GM19239 (cell line): Measurements from ENCODE around the gene NFX1.
"Not testable (repeated sequence)": the region's sequence is repeated elsewhere in the genome, so short reads cannot be mapped to it uniquely, and the experiment has no call there.

Experiments used
- DNase-seq: peaks from one replicate; pipeline ENCODE4 v3.0.0; 2011; ENCODE audit warnings: low spot score; ENCODE audit not compliant: insufficient read length
- FAIRE-seq: peaks from 2 replicates; lab custom pipeline; 2011; peaks lifted over from hg19 to GRCh38; lab: Jason Lieb, UNC

NFX1 gene

DNA sequence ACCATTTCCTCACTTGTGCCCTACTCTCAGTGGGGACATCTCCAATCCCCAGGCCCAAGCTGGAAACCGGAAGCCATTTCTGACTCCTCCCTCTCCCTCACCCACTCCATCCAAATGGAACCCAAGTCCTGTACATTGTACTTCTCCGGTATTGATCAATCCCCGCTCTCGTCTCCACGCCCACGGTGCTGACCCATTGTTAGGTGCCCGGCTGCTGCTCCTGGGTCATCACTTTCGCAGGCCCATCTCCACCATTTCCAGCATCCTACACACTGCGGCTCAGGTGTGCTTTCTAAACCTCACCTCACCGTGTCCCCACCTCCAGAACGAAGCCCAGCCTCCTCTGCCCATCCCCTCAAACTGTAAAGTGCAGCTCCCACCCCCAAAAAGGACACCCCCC, 93.1 kb downstream of the NFX1 start:
- not testable (repeated sequence) for FAIRE-seq, DNase-seq

DNA sequence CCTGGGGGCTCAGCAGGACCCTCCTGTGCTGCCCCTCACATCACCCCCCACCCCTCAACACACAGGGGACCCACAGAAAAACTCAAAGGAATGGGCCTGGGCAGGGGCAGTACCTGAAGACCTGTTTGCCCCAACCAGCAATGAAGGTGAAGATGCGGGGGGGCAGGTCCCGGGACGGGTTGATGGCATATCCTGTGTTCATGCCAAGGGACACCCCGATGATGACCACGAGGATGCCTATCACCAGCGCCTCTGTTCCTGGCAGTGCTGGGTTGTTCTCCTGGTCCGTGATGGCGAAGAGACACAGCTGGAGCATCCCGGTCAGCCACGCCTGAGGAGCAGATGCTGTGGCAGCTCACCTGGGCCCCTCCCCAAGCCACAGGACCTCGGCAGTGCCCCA, 95.2 kb downstream of the NFX1 start:
- DNase-seq, FAIRE-seq: not testable (repeated sequence)

DNA sequence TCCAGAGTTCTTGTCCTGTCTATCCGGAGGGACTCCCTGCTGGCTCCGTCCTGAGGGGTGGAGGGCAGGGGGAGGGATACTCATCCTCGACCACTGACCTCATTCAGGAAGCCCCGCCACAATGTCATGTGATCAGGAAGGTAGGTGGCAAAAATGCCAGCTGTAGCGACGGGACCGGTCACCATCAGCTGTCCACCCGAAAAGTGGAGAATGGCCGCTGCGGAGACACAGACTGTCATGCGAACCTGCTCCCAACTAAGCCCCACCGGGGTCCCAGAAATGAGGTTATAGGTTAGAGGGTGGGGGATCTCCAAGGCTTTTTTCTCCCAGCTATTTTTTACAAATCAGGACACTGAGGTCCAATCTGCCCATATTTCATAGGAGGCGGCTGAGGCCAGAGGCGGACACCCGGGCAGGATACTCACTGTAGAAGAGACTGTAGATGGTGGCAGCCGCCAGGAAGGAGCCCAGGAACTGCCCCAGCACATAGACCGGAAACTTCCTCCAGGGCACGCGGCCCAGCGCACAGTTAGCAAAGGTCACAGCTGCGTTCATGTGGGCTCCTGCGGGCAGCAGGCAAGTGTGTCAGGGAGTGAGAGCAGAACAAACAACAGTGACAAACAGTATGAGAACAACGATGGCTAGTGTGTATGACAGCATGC, 95.8 kb downstream of the NFX1 start:
- not testable (repeated sequence) for FAIRE-seq

DNA sequence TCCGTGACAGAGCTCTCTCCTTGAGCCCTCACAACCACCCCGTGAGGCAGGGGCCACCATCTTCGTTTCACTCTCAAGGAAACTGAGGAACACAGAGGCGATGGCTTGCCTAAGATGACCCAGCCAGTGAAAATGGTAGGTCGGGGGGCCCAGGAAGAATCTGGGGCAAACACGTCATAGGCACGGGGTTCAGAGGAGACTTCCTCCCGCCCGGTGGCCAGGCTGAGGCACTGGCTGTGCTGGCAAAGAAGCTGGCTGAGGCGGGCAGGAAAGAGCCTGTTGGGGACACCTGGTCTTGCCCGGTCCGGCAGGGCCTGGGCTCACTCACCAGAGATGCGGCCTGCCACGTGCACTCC, 96.3 kb downstream of the NFX1 start:
- not testable (repeated sequence) for DNase-seq, FAIRE-seq

More for the DNA sequence above, 95.8 kb downstream of the NFX1 start:
- DNase-seq, result not testable (repeated sequence)

DNA sequence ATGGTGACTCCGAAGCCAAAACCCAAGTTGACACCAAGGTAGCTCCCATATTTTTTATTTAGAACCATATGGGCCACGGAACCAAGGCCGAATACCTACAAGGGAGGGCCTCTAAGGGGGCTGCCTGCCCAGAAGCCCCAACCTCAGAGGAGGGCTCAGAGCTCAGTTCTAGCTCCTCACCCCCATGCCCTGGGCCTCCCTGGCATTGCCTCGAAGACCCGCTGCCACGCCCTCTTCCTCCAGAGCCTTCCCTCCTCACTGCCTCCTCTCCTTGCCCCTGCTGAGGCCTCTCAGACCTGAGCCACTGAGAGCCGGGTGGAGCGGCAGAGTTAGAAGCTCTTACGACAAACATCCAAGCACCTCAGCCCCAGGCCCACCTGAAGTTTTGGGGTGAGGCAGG, 96.7 kb downstream of the NFX1 start:
- FAIRE-seq, DNase-seq: not testable (repeated sequence)

GRCh38 chr9:33388110-33388994, 98.0 kb downstream of the NFX1 start:
- FAIRE-seq (no peak), DNase-seq (no peak)

GRCh38 chr9:33391111-33391771, 100.9 kb downstream of the NFX1 start:
- not testable (repeated sequence) for FAIRE-seq, DNase-seq

- not testable (repeated sequence) for FAIRE-seq, DNase-seq
These were observed 102.3 kb downstream of the NFX1 start for GRCh38 chr9:33392591-33393021.

DNA sequence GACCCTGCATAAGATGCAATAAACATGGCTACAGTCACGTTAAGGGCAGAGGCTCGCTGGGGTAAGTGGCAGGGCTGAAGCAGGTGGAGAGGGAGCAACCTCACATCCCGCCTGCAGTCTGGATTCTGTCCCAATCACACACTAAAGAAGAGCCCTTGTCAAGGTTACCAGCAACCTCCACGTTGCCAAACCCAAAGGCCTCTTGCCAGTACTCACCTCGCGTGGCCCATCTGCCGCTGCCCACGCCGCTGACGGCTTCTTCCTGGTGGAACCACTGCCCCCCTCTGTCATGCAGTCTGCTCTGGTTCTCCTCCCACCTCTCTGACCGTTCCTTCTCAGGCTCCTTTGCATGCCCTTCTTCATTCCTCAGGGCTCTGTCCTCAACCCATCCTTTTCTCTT, 103.3 kb downstream of the NFX1 start:
- no peak for DNase-seq
- FAIRE-seq, result no peak

DNA sequence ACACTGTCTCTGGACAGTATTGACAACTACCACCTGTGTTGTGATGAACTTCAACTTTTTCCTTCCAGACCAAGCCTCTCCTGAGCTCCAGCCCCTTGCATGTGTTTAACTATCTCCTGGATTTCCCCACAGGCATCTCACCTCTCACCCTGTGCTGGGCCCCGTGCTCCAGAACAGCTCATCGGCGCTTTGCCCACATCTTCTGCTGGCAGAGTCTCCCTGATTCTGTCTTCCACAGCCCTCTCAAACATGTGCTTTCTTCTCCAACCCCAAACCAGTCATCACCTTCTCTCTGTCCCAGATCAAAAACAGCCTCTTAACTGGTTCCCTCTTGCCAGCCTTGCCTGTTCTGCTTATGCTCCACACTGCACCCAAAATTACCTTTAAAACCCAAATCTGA, 103.7 kb downstream of the NFX1 start:
- not testable (repeated sequence) for DNase-seq, FAIRE-seq

- not testable (repeated sequence) for FAIRE-seq, DNase-seq
These were observed 105.0 kb downstream of the NFX1 start for GRCh38 chr9:33395159-33395879.

GRCh38 chr9:33397801-33398200, 107.5 kb downstream of the NFX1 start:
- not testable (repeated sequence) for FAIRE-seq, DNase-seq

GRCh38 chr9:33399047-33399446, 108.7 kb downstream of the NFX1 start:
- DNase-seq, FAIRE-seq: not testable (repeated sequence)

- not testable (repeated sequence) for DNase-seq, FAIRE-seq
These were observed 111.5 kb downstream of the NFX1 start for GRCh38 chr9:33401809-33402208.

DNA sequence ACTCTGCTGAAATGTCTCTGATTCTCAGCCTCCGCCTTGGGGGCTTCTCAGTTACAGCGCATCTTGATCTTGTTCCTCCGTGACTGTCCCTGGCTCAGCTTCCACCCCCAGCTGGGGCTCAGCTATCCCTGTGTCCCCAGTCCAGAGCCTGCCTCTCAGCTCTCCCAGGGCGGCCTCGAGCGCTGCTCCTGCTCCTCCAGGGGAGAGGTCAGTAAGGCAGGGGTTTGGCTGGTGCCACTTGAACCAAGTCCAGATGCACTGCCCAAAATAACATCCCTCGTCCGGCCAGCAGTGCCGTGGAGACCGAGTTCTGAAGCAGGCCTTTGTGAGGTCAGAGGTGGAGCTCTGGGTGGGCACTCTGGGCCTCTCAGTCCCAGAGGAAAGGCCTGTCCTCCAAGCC, 112.1 kb downstream of the NFX1 start, which contains the start of gene AQP7:
Gene AQP7 (minus strand): TSS at position 198 of the 400 bp plus-strand sequence. CDS start 1,306 bp downstream, outside the sequence.
- FAIRE-seq, result not testable (repeated sequence)

DNA sequence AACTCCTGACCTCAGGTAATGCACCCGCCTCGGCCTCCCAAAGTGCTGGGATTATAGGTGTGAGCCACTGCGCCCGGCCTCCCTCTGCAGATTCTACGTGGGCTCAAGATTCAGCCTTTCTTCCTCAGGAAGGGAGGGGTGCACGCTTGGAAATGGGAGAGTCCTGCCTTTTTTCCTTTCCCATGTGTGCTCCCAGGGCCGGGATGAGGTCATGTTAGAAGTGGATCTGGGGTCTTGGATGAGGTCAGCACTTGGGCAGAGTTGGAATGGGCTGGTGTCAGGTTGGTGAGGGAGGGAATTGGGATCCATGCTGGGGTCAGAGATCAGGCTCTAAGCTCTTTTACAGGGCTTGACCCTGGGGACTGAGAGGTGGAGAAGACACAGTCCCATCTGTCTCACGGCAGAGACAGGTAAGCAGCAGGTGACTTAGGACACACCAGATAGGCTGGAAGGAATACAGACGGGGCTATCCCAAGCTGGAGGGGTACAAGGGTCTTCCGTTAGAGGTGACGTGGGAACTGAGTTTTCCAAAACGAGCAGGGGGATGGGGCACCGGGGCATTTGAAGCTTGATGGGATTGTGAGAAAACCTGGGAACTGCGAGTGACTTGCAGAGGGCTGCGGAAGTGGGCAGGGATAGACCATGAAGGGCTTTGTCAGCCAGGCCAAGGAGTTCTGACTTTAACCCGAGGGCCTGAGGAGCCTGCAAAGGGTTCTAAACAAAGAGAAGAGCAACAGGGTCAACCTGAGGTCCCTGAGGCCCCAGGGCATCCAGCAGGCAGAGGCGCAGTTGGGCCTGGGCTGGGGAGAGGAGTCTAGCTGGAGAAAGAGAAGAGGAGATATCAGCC, 113.8 kb downstream of the NFX1 start:
- DNase-seq (no peak), FAIRE-seq (no peak)

More for the DNA sequence above, 112.1 kb downstream of the NFX1 start, which contains the start of gene AQP7:
- DNase-seq, result not testable (repeated sequence)

DNA sequence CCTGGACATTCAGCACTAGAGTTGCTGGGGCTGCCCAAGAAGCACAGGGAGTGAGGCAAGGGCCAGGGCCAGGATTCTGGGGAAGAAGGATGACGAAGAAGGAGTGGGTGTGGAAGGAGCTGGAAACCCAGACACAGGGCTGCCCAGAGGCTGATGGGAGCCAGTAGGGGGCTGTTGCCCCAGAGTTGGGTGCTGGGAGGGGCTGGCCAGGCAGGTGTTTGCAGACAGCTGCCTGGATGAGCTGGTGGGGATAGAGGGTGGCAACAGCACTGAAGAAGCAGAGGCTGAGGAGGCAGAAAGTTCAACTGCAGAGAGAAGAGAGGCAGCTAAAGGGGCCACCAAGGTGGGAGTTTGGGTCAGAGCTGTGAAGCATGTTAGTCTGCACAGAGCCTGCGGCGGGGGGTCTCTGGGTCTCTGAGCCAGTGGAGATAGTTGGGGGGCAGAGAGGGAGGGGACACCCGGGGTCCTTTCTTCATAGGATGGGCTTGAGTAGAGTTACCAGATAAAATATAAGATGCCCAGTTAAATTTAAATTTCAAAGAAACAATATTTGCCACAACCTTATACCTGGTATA, 114.6 kb downstream of the NFX1 start:
- DNase-seq (no peak), FAIRE-seq (no peak)

- no peak for FAIRE-seq
- DNase-seq, result no peak
These were observed 116.7 kb downstream of the NFX1 start for GRCh38 chr9:33407061-33407460.
